DOHH2 (cell line): Measurements from ENCODE around the gene MPZL2.
"Not testable (repeated sequence)": the region's sequence is repeated elsewhere in the genome, so short reads cannot be mapped to it uniquely, and the experiment has no call there.

Experiments used
- H3F3A ChIP-seq: fragments of 200-600 bp; sonication (generic), shearing (Covaris generic); 2 replicates; pipeline ENCODE4 v1.6.0; 2016; ENCODE audit warnings: antibody characterized with exemption, mild to moderate bottlenecking; ENCODE audit not compliant: control insufficient read depth, insufficient read depth
- H3K27ac ChIP-seq: fragments of 200-600 bp; sonication (generic); 2 replicates; pipeline ENCODE4 v1.5.1; 2014; ENCODE audit warnings: low read depth, mild to moderate bottlenecking, low read length, moderate library complexity
- H3K27me3 ChIP-seq: fragments of 200-600 bp; sonication (generic); 2 replicates; pipeline ENCODE4 v1.6.1; 2014; ENCODE audit warnings: mild to moderate bottlenecking, low read length, mixed read lengths; ENCODE audit not compliant: control insufficient read depth
- H3K36me3 ChIP-seq: fragments of 200-600 bp; sonication (generic); 2 replicates; pipeline ENCODE4 v1.6.1; 2014; ENCODE audit warnings: mild to moderate bottlenecking, low read length, moderate library complexity, mixed read lengths; ENCODE audit not compliant: control insufficient read depth
- H3K4me1 ChIP-seq: fragments of 200-600 bp; sonication (generic); 2 replicates; pipeline ENCODE4 v1.6.1; 2014; ENCODE audit warnings: mild to moderate bottlenecking, low read length, mixed read lengths; ENCODE audit not compliant: control insufficient read depth
- H3K4me2 ChIP-seq: fragments of 200-600 bp; sonication (generic); 2 replicates; pipeline ENCODE4 v1.6.0; 2014; ENCODE audit warnings: mild to moderate bottlenecking, low read length, moderate library complexity
- H3K4me3 ChIP-seq: fragments of 200-600 bp; sonication (generic); 2 replicates; pipeline ENCODE4 v1.5.1; 2014; ENCODE audit warnings: mild to moderate bottlenecking, low read length, mixed read lengths
- H3K79me2 ChIP-seq: fragments of 200-600 bp; sonication (generic); 2 replicates; pipeline ENCODE4 v1.6.1; 2014; ENCODE audit warnings: mild to moderate bottlenecking, low read length, mixed read lengths; ENCODE audit not compliant: control insufficient read depth
- H3K9me2 ChIP-seq: fragments of 200-600 bp; sonication (generic); replicated peaks from 2 replicates; pipeline ENCODE4 v1.6.1; 2014; ENCODE audit warnings: mild to moderate bottlenecking, low read length, mixed read lengths; ENCODE audit not compliant: control insufficient read depth
- H3K9me3 ChIP-seq: fragments of 200-600 bp; sonication (generic); 2 replicates; pipeline ENCODE4 v1.6.1; 2014; ENCODE audit warnings: antibody characterized with exemption, low read length, mixed read lengths; ENCODE audit not compliant: control insufficient read depth, insufficient read depth
- H4K20me1 ChIP-seq: fragments of 200-600 bp; sonication (generic); 2 replicates; pipeline ENCODE4 v1.6.0; 2014; ENCODE audit warnings: low read depth, mild to moderate bottlenecking, antibody characterized with exemption, low read length, moderate library complexity; ENCODE audit not compliant: control insufficient read depth, insufficient read depth
- EZH2phosphoT487 ChIP-seq: fragments of 200-600 bp; sonication (generic); IDR thresholded peaks from 2 replicates; pipeline ENCODE4 v1.6.1; 2017; ENCODE audit warnings: borderline replicate concordance, mild to moderate bottlenecking, antibody characterized with exemption, low read length, moderate library complexity, mixed read lengths
- TF ChIP-seq, protein P1 (sequence below): fragments of 200-600 bp; sonication (generic); IDR thresholded peaks from one replicate; pipeline ENCODE4 v1.5.1; 2014; ENCODE audit warnings: antibody characterized with exemption, mild to moderate bottlenecking, low read depth, low read length; ENCODE audit not compliant: poor library complexity, severe bottlenecking

The MPZL2 gene

DNA sequence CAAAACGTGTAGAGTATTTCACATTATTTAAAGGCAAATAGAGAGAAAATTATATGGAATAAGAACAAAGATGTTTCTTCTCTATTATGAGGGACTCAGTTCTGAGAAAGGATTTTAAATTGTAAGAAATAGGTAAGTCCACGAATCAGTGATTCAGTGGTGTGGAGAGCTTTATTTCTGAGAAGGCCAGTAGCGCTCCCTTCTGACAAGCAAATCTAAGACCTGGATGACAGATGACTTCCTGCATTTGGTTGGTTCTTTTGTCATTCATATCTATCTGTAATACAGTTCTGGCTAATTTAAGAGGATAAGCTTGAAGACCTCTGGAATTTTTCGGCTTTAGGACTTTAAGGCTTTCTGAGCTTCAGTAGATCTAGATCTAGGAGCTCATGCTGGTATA is 47.4 kb upstream of the MPZL2 start:
- Histone ChIP-seq H3K4me1 (peaks cover 62% of the 10 kb centered on the region), H3K4me2 (peak overlapping the region; percentile 100)

DNA sequence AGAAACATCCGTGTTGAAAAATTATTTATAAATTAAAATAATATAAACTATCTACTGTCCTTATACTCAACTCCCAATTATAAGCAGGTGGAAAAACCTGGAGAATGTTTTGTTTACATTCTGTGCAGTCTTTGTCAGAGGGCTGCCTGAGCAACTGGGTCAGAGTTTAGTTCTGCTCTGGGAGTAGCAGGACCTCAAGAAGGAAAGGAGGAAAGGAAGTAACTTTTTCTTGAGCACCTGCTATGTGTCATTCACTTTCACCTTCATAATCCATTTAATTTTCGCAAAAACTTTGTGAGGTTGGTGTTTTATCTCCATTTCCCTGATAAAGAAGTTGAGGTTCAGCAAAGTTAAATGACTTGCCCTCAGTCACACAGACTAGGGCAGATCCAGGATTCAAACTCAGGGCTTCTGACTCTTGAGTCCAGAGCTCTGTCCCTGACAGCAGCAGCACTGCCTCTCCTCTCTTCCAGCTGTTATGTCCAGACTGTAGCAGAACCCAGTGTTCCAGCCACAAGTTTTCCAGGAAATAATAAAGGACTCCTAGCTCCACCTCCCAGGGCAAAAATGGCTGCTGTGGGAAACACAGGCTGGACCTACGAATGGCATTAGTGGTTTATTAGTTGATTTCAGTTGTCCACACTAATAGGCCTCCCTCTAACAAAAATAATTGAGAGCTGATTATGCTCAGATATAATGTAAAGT is 46.8 kb upstream of the MPZL2 start:
- Histone ChIP-seq H3K4me3 (peak overlapping the region; percentile 71), H3K79me2 (peaks cover 6% of the 10 kb centered on the region; the same call in 1 of the 2 replicates), H3K4me2 (peak overlapping the region; percentile 100), H3K4me1 (peaks cover 58% of the 10 kb centered on the region), H3F3A (peaks cover 35% of the 10 kb centered on the region), H3K27me3 (no peaks in the 10 kb centered on the region), H4K20me1 (no peaks in the 10 kb centered on the region), H3K36me3 (no peaks in the 10 kb centered on the region), H3K9me3 (no peaks in the 10 kb centered on the region), H3K9me2 (no peaks in the 10 kb centered on the region), H3K27ac (peak overlapping the region; percentile 100)
- no peak for TF ChIP-seq EZH2phosphoT487
- TF ChIP-seq, protein P1, sequence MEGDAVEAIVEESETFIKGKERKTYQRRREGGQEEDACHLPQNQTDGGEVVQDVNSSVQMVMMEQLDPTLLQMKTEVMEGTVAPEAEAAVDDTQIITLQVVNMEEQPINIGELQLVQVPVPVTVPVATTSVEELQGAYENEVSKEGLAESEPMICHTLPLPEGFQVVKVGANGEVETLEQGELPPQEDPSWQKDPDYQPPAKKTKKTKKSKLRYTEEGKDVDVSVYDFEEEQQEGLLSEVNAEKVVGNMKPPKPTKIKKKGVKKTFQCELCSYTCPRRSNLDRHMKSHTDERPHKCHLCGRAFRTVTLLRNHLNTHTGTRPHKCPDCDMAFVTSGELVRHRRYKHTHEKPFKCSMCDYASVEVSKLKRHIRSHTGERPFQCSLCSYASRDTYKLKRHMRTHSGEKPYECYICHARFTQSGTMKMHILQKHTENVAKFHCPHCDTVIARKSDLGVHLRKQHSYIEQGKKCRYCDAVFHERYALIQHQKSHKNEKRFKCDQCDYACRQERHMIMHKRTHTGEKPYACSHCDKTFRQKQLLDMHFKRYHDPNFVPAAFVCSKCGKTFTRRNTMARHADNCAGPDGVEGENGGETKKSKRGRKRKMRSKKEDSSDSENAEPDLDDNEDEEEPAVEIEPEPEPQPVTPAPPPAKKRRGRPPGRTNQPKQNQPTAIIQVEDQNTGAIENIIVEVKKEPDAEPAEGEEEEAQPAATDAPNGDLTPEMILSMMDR = no peak

More for the DNA sequence above, 47.4 kb upstream of the MPZL2 start:
- H3K27ac ChIP-seq = peak overlapping the region; percentile 100
- H4K20me1 ChIP-seq = no peaks in the 10 kb centered on the region
- TF ChIP-seq, protein P1 = peak; percentile 55
- no peak for TF ChIP-seq EZH2phosphoT487
- H3K9me3 ChIP-seq = no peaks in the 10 kb centered on the region
- H3K79me2 ChIP-seq = peaks cover 6% of the 10 kb centered on the region; the same call in 1 of the 2 replicates
- peak overlapping the region; percentile 71 for H3K4me3 ChIP-seq
- H3F3A ChIP-seq = peaks cover 41% of the 10 kb centered on the region
- H3K27me3 ChIP-seq = no peaks in the 10 kb centered on the region
- H3K9me2 ChIP-seq = no peaks in the 10 kb centered on the region
- peaks cover 4% of the 10 kb centered on the region; the same call in 1 of the 2 replicates for H3K36me3 ChIP-seq

DNA sequence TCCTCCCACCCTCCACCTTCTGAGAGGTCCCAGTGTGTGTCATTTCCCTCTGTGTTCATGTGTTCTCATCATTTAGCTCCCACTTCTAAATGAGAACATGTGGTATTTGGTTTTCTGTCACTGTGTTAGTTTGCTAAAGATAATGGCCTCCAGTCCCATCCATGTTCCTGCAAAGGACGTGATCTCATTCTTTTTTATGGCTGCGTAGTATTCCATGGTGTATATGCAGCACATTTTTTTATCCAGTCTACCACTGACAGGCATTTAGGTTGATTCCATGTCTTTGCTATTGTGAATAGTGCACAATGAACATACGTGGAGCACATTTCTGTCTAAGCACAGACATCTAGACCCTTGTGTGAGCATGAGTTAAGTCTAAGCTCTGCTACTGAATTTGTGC is 46.2 kb upstream of the MPZL2 start:
- Histone ChIP-seq H3K4me3 (no peak overlapping the region), H3K4me2 (no peak overlapping the region), H3K27me3 (no peaks in the 10 kb centered on the region), H3K9me2 (no peaks in the 10 kb centered on the region), H3K9me3 (no peaks in the 10 kb centered on the region), H3K79me2 (peaks cover 6% of the 10 kb centered on the region; the same call in 1 of the 2 replicates), H4K20me1 (no peaks in the 10 kb centered on the region), H3K4me1 (peaks cover 59% of the 10 kb centered on the region), H3F3A (peaks cover 30% of the 10 kb centered on the region), H3K36me3 (no peaks in the 10 kb centered on the region), H3K27ac (no peak overlapping the region)
- TF ChIP-seq, protein P1 = no peak
- TF ChIP-seq EZH2phosphoT487 = no peak

DNA sequence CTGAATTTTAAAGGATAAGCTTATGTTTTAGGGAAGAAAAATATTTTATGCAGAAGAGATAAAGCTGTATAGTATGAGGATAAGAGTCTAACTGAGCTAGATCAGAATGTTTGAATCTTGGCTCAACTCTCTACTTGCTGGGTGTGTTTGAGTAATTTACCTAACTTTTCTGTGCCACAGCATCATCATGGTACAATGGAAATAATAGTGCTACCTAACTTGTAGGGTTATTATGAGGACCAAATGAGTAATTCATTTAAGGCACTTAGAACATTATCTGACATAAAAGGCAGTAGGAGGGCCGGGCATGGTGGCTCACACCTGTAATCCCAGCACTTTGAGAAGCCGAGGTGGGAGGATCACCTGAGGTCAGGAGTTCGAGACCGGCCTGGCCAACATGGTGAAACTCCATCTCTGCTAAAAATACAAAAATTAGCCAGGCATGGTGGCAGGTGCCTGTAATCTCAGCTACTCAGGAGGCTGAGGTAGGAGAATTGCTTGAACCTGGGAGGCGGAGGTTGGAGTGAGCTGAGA is 45.0 kb upstream of the MPZL2 start:
- Histone ChIP-seq H3F3A (peaks cover 25% of the 10 kb centered on the region), H3K4me1 (peaks cover 59% of the 10 kb centered on the region)
- not testable (repeated sequence) for H4K20me1 ChIP-seq, H3K27me3 ChIP-seq, H3K36me3 ChIP-seq, H3K9me2 ChIP-seq, H3K4me2 ChIP-seq, H3K79me2 ChIP-seq, H3K4me3 ChIP-seq, H3K9me3 ChIP-seq, H3K27ac ChIP-seq
